Measurements from ENCODE around the gene FYN.

Gene FYN

DNA sequence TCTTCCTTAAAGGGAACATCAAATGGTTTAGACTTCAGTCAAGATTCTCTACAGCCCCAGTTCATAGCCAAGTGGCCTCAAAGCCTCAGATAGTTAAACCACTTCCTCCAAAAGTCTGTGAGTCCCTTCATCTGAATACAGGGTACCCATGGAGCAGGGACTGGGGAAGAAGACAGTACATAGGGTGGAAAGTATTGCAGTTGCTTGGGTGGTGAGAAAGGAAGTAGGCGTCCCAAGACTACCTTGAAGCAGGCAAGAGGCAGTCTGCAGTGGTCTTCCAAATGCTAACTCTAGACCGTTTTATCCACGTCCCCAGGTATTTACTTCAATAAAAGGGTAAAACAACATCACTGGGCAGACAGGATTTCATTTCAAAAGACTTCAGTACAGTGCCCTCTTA is 2.0 kb downstream of the FYN start:
- POLR2A ChIA-PET = no interaction called here
- H3K27ac ChIP-seq (ENCODE audit: insufficient read depth in 1 of 2, low read depth in 1 of 2, low read length in 2 of 2, poor library complexity in 1 of 2, severe bottlenecking in 2 of 2) = no peak overlapping the region
- CTCF ChIA-PET = no interaction called here
- H3K27me3 ChIP-seq (replicated peaks in 2 of 5; ENCODE audit: control insufficient read depth in 4 of 5, insufficient read depth in 5 of 5, low read length in 4 of 5) = peaks cover 0 to 2% (median 0%) of the 10 kb centered on the region in 5 experiments
- H3K9me3 ChIP-seq (ENCODE audit: control extremely low read depth in 1 of 5, control insufficient read depth in 4 of 5, insufficient read depth in 2 of 5, low read depth in 1 of 5, low read length in 4 of 5) = no peaks in the 10 kb centered on the region
- H3K4me1 ChIP-seq (ENCODE audit: control extremely low read depth in 1 of 4, control insufficient read depth in 4 of 4, insufficient read depth in 4 of 4, low read length in 3 of 4) = peaks cover 14 to 33% (median 26%) of the 10 kb centered on the region in 4 experiments
- H3K36me3 ChIP-seq (ENCODE audit: control insufficient read depth in 4 of 4, insufficient read depth in 4 of 4, low read length in 3 of 4) = no peaks in the 10 kb centered on the region
- no CpG with 5 or more reads among the region's 3 CpGs for WGBS (ENCODE audit: insufficient coverage)
- H3K4me3 ChIP-seq (ENCODE audit: control insufficient read depth in 1 of 7, extremely low read depth in 1 of 7, insufficient read depth in 4 of 7, low read depth in 2 of 7, low read length in 6 of 7) = peak overlapping the region in 6 of 7 experiments; percentile 78 to 96 (median 88)
- peak in 2 of 3 donors; percentile 71 to 74 for DNase-seq

DNA sequence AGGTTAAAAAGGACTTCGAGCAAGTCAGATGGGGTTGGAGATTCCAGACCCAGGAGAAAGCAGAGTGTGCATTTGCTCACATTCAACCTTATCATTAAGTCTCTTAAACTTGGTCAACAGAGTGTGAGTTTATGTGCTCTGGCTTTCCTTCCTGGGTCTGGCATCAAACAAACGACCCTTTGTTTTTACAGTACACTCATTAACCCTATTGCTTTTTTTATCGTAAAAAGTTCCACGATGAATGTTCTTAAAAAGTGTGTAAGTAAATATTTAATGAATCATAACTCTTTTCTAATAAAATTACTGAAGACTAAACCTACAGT is 2.5 kb downstream of the FYN start:
- Histone ChIP-seq H3K27me3 (replicated peaks in 2 of 5; ENCODE audit: control insufficient read depth in 4 of 5, insufficient read depth in 5 of 5, low read length in 4 of 5) (peaks cover 0 to 2% (median 0%) of the 10 kb centered on the region in 5 experiments), H3K4me1 (ENCODE audit: control extremely low read depth in 1 of 4, control insufficient read depth in 4 of 4, insufficient read depth in 4 of 4, low read length in 3 of 4) (peaks cover 14 to 33% (median 26%) of the 10 kb centered on the region in 4 experiments), H3K36me3 (ENCODE audit: control insufficient read depth in 4 of 4, insufficient read depth in 4 of 4, low read length in 3 of 4) (no peaks in the 10 kb centered on the region), H3K9me3 (ENCODE audit: control extremely low read depth in 1 of 5, control insufficient read depth in 4 of 5, insufficient read depth in 2 of 5, low read depth in 1 of 5, low read length in 4 of 5) (no peaks in the 10 kb centered on the region), H3K4me3 (ENCODE audit: control insufficient read depth in 1 of 7, extremely low read depth in 1 of 7, insufficient read depth in 4 of 7, low read depth in 2 of 7, low read length in 6 of 7) (peak overlapping the region in 1 of 7 experiments; percentile 96), H3K27ac (ENCODE audit: insufficient read depth in 1 of 2, low read depth in 1 of 2, low read length in 2 of 2, poor library complexity in 1 of 2, severe bottlenecking in 2 of 2) (no peak overlapping the region)
- ChIA-PET CTCF (interaction anchor here (1.2 kb wide), 2 partner anchors 25 to 44 kb away, joined by 4 read pairs; no protein-coding TSS in a partner anchor), POLR2A (no interaction called here)
- no peak for DNase-seq
- WGBS (ENCODE audit: insufficient coverage) = no CpG with 5 or more reads among the region's 4 CpGs

DNA sequence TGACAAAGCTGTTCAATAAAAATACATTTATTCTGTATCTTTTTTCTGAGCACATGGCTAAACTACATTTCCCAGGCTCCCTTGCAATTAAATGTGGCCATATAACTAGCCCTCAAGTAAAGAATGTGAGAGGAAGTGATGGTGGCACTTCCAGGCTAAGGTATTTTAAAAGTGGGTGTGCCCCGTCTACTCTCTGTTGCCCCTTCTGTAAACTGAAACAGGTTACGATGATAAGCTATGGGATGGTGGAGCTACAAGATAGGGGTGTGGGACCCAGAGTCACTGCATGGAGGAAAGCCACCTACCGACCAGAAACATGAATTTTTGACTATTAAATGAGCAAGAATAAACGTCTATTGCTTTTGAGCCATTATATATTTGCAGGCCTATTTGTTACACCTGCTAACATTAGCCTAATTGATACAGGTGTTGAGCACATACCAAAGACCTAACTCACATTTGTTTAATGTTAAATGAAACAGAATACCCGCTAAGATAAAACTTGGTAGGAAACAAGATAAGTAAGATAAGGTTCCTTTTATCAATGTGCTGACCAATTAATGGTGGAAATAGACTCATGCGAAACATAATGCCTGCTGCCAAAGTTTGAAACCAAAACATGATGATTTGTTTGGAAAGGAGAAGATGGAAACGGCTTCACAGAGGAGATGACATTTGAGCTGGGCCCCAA is 3.1 kb downstream of the FYN start:
- Histone ChIP-seq H3K9me3 (ENCODE audit: control extremely low read depth in 1 of 5, control insufficient read depth in 4 of 5, insufficient read depth in 2 of 5, low read depth in 1 of 5, low read length in 4 of 5) (no peaks in the 10 kb centered on the region), H3K27ac (ENCODE audit: insufficient read depth in 1 of 2, low read depth in 1 of 2, low read length in 2 of 2, poor library complexity in 1 of 2, severe bottlenecking in 2 of 2) (no peak overlapping the region), H3K4me1 (ENCODE audit: control extremely low read depth in 1 of 4, control insufficient read depth in 4 of 4, insufficient read depth in 4 of 4, low read length in 3 of 4) (peaks cover 14 to 33% (median 26%) of the 10 kb centered on the region in 4 experiments), H3K4me3 (ENCODE audit: control insufficient read depth in 1 of 7, extremely low read depth in 1 of 7, insufficient read depth in 4 of 7, low read depth in 2 of 7, low read length in 6 of 7) (peak overlapping the region in 1 of 7 experiments; percentile 18), H3K36me3 (ENCODE audit: control insufficient read depth in 4 of 4, insufficient read depth in 4 of 4, low read length in 3 of 4) (no peaks in the 10 kb centered on the region), H3K27me3 (replicated peaks in 2 of 5; ENCODE audit: control insufficient read depth in 4 of 5, insufficient read depth in 5 of 5, low read length in 4 of 5) (peaks cover 0 to 2% (median 0%) of the 10 kb centered on the region in 5 experiments)
- DNase-seq = peak in 1 of 3 donors; percentile 8
- POLR2A ChIA-PET = no interaction called here
- CTCF ChIA-PET = interaction anchor here (1.2 kb wide), 2 partner anchors 25 to 43 kb away, joined by 4 read pairs; no protein-coding TSS in a partner anchor
- 94% methylated on average over 4 of the region's 7 CpGs for WGBS (ENCODE audit: insufficient coverage)

DNA sequence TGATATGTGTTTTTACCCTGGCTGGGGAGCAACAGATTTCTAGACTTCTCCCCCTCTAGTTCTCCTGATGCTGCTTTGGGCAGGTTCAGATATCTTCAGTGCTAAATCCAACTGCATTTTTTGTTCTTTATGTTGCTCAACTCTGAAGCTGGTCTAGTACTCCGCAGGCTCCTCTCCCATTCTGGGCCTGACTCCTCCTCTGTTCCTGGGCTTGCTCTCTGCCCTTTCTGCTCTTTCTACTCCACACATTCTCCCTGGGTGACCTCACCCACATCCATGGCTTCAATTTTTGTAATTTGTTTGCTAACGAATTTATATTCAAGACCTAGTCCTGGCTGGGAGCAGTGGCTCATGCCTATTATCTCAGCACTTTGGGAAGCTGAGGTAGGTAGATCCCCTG is 6.4 kb downstream of the FYN start:
- no peaks in the 10 kb centered on the region for H3K27me3 ChIP-seq (replicated peaks in 2 of 5; ENCODE audit: control insufficient read depth in 4 of 5, insufficient read depth in 5 of 5, low read length in 4 of 5)
- no peaks in the 10 kb centered on the region for H3K9me3 ChIP-seq (ENCODE audit: control extremely low read depth in 1 of 5, control insufficient read depth in 4 of 5, insufficient read depth in 2 of 5, low read depth in 1 of 5, low read length in 4 of 5)
- H3K36me3 ChIP-seq (ENCODE audit: control insufficient read depth in 4 of 4, insufficient read depth in 4 of 4, low read length in 3 of 4) = no peaks in the 10 kb centered on the region
- ChIA-PET POLR2A (no interaction called here), CTCF (no interaction called here)
- H3K4me1 ChIP-seq (ENCODE audit: control extremely low read depth in 1 of 4, control insufficient read depth in 4 of 4, insufficient read depth in 4 of 4, low read length in 3 of 4) = peaks cover 7 to 16% (median 13%) of the 10 kb centered on the region in 4 experiments
- 98% methylated on average over 2 of the region's 2 CpGs for WGBS (ENCODE audit: insufficient coverage)
- H3K27ac ChIP-seq (ENCODE audit: insufficient read depth in 1 of 2, low read depth in 1 of 2, low read length in 2 of 2, poor library complexity in 1 of 2, severe bottlenecking in 2 of 2) = no peak overlapping the region
- H3K4me3 ChIP-seq (ENCODE audit: control insufficient read depth in 1 of 7, extremely low read depth in 1 of 7, insufficient read depth in 4 of 7, low read depth in 2 of 7, low read length in 6 of 7) = no peak overlapping the region
- DNase-seq = no peak

DNA sequence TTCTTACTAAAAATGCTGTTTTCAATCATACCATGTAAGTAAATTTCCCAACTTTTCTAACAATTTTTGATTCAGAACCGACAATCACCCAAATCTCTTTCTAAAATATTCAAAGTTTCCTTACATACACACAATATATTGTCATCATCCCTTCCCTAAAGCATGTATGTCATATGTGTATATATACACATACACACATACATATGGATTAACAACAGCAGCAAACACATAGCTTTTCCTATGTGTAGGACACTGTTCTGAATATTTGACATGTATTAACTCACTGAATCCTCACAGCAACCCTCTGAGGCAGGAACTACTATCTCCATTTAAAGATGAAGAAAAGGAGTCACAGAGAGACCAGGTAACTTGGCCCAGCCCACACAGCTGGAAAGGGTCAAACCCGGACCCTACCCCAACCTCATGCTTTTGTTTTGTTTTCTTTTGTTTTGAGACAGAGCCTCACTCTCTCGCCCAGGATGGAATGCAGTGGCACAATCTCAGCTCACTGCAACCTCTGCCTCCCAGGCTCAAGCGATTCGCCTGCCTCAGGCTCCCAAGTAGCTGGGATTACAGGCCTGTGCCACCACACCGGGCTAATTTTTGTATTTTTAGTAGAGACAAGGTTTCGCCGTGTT is 7.2 kb downstream of the FYN start:
- 83% methylated on average over 5 of the region's 8 CpGs for WGBS (ENCODE audit: insufficient coverage)
- H3K36me3 ChIP-seq (ENCODE audit: control insufficient read depth in 4 of 4, insufficient read depth in 4 of 4, low read length in 3 of 4) = no peaks in the 10 kb centered on the region
- H3K4me3 ChIP-seq (ENCODE audit: control insufficient read depth in 1 of 7, extremely low read depth in 1 of 7, insufficient read depth in 4 of 7, low read depth in 2 of 7, low read length in 6 of 7) = no peak overlapping the region
- DNase-seq = no peak
- no peak overlapping the region for H3K27ac ChIP-seq (ENCODE audit: insufficient read depth in 1 of 2, low read depth in 1 of 2, low read length in 2 of 2, poor library complexity in 1 of 2, severe bottlenecking in 2 of 2)
- peaks cover 2 to 8% (median 7%) of the 10 kb centered on the region in 4 experiments for H3K4me1 ChIP-seq (ENCODE audit: control extremely low read depth in 1 of 4, control insufficient read depth in 4 of 4, insufficient read depth in 4 of 4, low read length in 3 of 4)
- ChIA-PET POLR2A (no interaction called here), CTCF (no interaction called here)
- H3K9me3 ChIP-seq (ENCODE audit: control extremely low read depth in 1 of 5, control insufficient read depth in 4 of 5, insufficient read depth in 2 of 5, low read depth in 1 of 5, low read length in 4 of 5) = no peaks in the 10 kb centered on the region
- no peaks in the 10 kb centered on the region for H3K27me3 ChIP-seq (replicated peaks in 2 of 5; ENCODE audit: control insufficient read depth in 4 of 5, insufficient read depth in 5 of 5, low read length in 4 of 5)

DNA sequence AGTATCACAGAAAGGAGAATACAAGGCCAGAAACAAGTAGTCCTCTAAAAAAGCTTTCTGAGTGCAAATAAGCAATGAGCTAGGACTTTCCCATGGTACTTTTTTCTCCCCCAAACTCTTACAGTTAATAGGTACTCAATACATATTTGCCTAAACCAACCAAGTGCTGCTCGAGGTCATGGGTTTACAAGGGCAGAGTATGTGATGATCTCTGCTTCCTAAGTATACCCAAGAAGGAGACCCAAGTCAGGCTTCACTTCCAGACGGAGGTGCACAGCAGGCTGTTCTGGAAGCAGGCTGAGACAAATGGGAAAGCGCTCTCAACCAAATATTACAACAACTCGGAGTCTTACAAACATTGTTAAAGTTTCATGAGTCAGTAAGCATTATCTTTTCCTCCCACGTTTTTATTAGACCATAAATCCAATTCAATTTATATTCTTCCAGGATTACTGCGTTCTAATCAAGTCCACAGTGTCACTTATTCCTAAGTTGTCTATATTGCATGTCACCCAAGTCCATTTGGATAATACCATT is 8.1 kb downstream of the FYN start:
- Histone ChIP-seq H3K9me3 (ENCODE audit: control extremely low read depth in 1 of 5, control insufficient read depth in 4 of 5, insufficient read depth in 2 of 5, low read depth in 1 of 5, low read length in 4 of 5) (no peaks in the 10 kb centered on the region), H3K27me3 (replicated peaks in 2 of 5; ENCODE audit: control insufficient read depth in 4 of 5, insufficient read depth in 5 of 5, low read length in 4 of 5) (no peaks in the 10 kb centered on the region), H3K27ac (ENCODE audit: insufficient read depth in 1 of 2, low read depth in 1 of 2, low read length in 2 of 2, poor library complexity in 1 of 2, severe bottlenecking in 2 of 2) (no peak overlapping the region), H3K36me3 (ENCODE audit: control insufficient read depth in 4 of 4, insufficient read depth in 4 of 4, low read length in 3 of 4) (no peaks in the 10 kb centered on the region), H3K4me1 (ENCODE audit: control extremely low read depth in 1 of 4, control insufficient read depth in 4 of 4, insufficient read depth in 4 of 4, low read length in 3 of 4) (no peaks in the 10 kb centered on the region), H3K4me3 (ENCODE audit: control insufficient read depth in 1 of 7, extremely low read depth in 1 of 7, insufficient read depth in 4 of 7, low read depth in 2 of 7, low read length in 6 of 7) (no peak overlapping the region)
- POLR2A ChIA-PET = no interaction called here
- CTCF ChIA-PET = interaction anchor here (0.9 to 1.2 kb wide), 2 partner anchors 8 to 18 kb away, joined by 3 to 4 read pairs; partner anchors contain the start of gene FYN
- WGBS (ENCODE audit: insufficient coverage) = 95% methylated on average over 5 of the region's 6 CpGs
- DNase-seq = no peak

Data from common myeloid progenitor, CD34-positive (primary cell).